Effector CD4-positive, alpha-beta T cell (primary cell): ENCODE data around the gene CRY1.
"Not testable (repeated sequence)": the region's sequence is repeated elsewhere in the genome, so short reads cannot be mapped to it uniquely, and the experiment has no call there.

Experiments used
- DNase-seq: peaks from one replicate; pipeline ENCODE4 v3.0.0-alpha.2; 2020

The CRY1 gene

DNA sequence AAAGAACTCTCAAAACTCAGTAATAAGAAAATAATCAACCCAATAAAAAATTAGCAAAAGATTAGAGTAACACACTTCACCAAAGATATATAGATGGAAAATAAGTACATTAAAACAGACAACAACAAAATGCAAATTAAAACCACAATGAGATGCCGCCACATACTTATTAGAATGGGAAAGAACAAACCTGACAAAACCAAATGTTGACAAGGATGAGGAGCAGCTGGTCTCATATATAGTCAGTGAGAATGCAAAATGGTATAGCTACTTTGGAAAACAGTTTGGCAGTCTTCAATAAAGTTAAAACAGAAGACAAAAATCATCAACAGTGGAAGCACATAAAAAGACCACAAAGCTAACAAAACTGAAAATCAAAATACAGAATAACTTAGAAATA lies 29.1 kb downstream of the CRY1 start:
- DNase-seq = no peak

DNA sequence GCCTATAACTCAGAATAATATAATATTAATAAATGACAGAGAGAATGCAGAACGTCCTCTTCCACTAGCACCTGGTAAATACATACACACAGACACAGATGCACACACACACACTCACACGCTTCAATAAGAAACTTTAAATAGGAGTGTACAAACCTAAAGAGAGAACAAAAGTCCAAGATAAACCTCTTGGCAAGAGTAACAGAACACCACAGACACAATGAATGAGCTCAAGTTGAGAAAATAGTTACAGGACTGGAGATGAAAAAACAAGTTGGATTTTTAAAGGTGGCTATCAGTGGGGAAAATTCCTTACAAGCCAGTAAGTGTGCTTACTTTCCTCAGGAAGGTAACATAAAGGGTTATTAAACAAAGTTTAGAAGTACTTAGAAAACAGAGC lies 35.2 kb downstream of the CRY1 start:
- DNase-seq = no peak

DNA sequence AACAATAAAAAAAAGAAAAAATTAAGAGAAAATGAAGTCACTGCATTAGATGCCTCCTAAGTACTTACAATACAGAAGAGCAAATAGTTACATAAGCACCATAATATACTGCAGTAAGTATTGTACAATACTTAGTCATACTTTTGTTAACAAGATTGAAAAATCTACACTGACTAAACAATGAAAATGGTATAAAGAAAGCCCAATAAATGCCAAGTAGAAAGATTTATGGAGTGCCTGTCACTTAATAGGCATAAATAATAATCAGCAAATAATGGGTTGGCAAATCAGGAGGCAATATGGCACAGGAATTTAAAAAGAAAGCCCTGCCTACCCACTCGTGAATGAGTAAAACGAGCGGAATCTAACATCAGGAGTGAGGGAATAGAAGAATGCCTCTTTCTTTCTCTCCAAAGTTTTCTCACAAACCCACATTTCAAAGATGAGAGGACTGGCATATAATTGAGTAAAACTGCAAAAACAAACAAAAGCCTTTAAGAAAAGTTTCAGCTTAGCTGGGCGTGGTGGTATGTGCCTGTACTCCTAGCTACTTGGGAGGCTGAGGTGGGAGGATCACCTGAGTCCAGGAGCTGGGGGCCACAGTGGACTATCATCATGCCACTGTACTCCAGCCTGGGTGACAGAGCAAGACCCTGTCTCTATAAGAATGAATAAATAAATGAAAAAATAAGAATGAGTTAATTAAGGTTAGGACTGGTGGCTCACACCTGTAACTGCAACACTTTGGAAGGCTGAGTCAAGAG lies 36.1 kb downstream of the CRY1 start:
- DNase-seq = no peak

DNA sequence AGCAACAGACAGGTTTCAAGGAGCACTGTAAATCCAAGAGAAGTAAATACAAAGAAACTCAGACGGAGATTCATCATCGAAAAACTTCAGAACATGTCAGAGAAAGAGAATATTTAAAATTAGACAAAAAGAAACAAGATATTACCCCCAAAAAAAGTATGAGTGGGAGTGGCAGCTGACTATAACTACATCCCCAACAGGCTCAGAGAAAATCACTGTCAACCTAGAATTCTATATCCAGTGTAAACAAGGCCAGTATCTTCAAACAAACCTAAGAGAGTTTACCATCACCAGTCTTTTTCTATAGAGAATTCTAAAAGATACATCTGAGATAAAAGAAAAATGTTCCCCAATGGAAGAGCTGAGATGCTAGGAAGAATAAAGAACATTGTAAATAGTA lies 39.6 kb downstream of the CRY1 start:
- no peak for DNase-seq

GRCh38 chr12:107045186-107045585 lies 48.2 kb downstream of the CRY1 start:
- no peak for DNase-seq

DNA sequence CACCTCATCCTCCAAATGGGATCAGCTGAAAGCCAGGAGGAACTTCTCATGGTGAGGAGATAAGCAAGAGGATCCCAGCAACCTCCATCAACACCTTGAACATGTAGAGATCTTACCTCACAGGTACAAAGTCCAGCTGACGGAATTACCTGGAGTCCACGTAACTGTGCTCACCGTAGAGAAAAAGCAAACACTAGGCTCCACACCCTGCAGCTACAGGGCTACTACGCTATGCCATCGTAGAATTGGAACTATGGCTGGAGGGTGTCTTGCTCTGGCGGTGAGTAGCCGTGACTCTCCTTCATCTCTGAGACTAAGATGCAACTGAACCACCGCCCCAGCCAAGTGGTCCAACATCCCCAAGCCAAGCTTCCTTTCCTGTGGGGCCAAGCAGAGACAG lies 50.5 kb downstream of the CRY1 start:
- DNase-seq = no peak

DNA sequence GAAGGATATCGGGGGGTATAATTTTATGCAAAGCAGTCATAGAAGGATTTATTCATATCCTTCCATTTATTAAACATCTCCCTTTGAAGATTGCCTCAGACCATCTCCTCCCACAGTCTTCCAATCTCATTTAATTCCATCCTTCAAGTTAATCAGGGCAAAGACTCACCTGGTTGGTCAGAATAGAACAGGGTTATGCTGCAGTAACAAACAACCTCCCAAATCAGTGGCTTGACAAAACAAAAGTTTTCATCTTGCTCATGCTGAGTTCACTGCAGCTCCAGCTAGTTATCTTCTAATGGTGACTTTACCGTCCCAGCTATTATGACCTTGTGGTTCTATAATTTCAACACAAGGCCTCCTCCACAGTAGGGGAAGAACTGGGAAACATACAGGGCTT lies 57.6 kb downstream of the CRY1 start:
- DNase-seq = no peak

DNA sequence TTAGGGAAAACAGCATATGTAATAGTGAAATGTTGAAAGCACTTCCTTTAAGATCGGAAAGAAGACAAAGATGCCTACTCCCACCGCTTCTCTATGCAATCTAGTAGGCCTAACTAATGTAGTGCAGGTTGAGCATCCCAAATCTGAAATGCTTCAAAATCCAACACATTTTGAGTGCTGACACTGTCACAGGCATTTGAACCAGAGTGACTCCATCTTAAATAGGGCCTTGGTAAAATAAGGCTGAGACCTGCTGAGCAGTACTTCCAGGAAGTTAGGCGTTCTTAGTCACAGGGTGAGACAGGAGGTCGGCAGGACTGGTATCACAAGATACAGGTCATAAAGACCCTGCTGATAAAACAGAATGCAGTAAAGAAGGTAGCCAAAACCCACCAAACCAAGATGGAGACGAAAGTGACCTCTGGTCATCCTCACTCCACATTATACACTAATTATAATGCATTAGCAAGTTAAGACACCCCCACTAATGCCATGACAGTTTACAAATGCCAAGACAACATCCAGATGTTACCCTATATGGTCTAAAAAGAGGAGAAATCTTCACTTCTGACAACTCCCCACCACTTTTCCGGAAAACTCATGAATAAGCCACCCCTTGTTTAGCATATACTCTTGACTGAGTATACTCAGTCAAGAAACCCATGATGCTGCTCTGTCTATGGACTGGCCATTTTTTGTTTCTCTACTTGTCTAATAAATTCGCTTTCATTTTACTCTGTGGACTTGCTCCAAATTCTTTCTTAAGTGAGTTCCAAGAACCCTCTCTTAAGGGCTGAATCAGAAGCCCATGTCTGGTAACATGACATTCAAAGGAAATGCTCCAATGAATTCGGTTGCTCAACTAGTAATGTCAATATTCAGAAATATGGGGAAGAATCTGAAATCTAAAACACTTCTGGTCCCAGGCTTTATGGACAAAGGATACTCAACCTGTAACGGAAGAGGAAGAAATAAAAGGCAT lies 59.3 kb downstream of the CRY1 start:
- DNase-seq = no peak

DNA sequence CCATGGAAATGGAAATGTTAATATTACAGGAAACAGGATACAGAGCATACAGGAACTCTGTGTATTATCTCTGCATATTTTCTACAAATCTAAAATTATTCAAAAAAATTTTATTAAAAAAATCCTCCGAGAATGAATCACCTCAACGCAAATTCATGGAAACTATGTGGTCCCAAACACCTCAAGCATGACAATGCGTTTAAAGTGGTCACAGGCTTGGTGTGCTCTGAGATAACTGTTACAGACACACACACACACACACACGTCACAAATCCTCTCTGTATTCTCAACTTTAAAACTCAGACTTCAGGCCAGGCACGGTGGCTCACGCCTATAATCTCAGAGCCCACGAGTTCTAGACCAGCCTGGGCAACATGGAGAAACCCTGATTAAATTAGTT lies 61.1 kb downstream of the CRY1 start:
- DNase-seq = no peak

- no peak for DNase-seq
Observed at GRCh38 chr12:107031061-107031460, 62.3 kb downstream of the CRY1 start.

DNA sequence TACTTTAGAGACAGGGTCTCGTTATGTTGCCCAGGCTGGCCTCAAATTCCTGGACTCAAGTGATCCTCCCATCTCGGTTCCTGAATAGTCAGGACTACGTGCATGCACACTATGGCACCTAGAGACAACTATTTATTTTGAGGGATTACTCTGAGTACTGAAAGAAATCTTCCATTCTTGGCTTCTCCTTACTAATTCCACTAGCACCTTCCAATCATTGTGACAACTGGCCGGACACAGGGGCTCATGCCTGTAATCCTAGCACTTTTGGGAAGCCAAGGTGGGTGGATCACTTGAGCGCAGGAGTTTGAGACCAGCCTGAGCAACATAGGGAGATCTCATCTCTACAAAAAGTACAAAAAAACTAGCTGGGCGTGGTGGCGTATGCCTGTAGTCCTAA lies 64.3 kb downstream of the CRY1 start:
- DNase-seq = no peak

DNA sequence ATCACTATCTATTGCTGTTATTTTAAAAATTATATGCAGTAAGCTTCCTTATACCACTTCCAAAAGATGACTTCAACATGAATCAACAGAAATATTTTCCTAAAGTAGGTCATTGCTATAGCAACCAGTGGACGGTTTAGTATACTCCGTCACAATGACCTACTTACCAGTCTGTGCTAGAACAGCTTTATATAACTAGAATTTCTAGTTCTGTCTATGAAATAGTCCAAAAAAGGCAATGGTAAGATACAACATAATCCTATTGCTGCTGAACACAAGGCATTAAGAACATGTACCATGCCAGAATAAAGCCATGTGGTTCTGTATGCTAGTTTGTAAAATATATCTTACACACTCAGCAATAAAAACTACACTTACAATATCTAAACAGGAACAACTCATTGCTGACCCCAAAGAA lies 65.7 kb downstream of the CRY1 start:
- no peak for DNase-seq

GRCh38 chr12:107026806-107027635 lies 66.3 kb downstream of the CRY1 start:
- DNase-seq = no peak

DNA sequence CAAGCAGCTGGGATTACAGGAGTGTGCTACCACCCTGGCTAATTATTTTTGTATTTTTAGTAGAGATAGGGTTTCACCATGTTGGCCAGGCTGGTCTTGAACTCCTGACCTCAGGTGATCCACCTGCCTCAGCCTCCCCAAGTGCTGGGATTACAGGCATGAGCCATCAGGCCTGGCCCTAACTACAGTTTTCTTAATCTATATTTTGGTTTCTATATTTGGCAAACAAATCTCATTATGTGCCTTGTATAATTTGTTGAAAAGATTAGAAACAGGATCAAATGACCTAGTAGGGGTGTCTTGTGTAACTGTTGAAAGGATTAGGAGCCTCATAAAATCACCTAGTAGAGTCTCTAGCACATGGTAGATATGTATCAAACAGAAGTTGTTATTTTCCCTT lies 67.0 kb downstream of the CRY1 start:
- DNase-seq = not testable (repeated sequence)

GRCh38 chr12:107025671-107026070 lies 67.7 kb downstream of the CRY1 start:
- no peak for DNase-seq

DNA sequence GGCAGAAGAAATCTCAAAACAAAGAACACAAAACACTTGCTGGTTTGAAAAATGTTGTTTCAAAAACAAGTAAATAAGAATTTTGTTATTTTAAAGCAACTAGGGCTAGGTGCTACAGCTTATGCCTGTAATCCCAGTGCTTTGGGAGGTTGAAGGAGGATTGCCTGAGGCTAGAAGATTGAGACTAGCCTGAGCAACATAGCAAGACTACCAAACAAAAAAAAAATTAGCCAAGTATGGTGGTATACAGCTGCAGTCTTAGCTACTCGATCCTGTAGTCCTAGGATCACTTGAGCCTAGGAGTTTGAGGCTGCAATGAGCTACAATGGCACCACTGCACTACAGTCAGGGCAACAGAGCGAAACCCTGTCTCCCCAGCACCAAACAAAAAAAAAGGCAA lies 73.8 kb downstream of the CRY1 start:
- no peak for DNase-seq

DNA sequence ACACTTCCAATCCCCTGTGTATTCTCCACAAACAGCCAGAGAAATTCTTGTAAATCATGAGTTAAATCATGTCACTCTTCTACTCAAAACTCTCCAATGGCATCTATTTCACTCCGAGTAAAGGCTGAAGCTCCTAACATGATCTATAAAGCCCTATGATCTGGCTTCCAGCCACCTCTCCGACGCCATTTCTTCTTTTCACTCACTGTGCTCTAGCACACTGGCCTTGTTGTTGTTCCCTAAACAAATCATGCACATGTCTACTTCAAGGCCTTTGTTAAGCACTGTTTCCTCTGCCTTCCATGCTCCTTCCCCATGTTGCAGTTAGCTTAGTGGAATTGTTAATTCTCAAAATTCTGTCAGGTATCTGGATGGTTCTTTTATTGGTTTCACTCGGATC lies 76.3 kb downstream of the CRY1 start:
- DNase-seq = no peak

DNA sequence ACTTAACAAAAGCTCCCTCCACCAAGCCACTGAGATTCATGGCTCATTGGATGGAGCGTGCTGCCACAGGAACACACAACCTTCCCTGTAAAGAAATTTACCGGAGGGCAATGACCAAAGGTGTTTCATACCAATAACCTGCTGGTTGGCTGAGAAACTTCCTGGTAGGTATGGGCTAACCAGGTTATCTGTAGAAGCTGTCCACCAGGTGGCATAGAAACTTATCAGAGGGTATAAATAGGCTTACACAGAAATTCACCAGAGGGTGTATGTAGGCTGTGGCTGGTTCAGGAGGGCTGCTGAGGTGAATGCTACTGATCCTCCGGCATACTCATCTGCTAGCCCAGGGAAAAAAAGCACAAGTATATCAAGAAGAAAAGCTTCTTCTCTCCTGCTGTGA lies 79.3 kb downstream of the CRY1 start:
- DNase-seq = no peak

DNA sequence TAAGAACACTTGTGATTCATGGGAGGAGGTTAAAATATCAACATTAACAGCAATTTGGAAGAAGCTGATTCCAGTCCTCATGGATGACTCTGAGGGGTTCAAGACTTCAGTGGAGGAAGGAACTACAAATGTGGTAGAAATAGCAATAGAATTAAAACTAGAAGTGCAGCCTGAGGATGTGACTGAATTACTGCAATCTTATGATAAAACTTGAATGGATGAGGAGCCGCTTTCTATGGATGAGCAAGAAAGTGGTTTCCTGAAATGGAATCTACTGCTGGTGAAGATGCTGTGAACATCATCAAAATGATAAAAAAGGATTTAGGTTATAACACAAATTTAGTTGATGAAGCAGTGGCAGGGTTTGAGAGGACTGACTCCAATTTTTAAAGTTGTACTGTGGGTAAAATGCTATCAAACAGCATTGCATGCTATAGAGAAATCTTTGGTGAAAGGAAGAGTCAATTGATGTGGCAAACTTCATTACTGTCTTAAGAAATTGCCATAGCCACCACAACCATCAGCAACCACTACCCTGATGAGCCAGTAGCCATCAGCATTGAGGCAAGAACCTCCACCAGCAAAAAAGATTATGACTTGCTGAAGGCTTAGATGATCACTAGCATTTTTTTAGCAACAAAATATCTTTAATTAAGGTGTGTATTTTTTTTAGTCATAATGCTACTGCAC lies 80.5 kb downstream of the CRY1 start:
- no peak for DNase-seq

GRCh38 chr12:107011519-107011918 lies 81.8 kb downstream of the CRY1 start:
- DNase-seq = no peak

DNA sequence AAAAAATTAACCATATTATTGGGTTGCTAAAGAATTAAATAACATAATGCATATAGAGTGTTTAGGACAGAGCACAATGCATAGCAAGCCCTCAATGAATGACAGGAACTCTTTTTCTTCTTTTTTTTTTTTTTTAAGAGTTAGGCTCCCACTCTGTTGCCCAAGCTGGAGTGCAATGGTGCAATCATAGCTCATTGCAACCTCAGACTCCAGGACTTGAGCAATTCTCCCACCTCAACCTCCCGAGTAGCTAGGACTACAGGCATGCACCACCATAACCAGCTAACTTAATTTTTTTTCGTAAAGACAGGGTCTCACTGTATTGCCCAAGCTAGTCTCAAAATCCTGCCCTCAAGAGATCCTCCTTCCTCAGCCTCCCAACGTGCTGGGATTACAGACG lies 85.9 kb downstream of the CRY1 start:
- no peak for DNase-seq

DNA sequence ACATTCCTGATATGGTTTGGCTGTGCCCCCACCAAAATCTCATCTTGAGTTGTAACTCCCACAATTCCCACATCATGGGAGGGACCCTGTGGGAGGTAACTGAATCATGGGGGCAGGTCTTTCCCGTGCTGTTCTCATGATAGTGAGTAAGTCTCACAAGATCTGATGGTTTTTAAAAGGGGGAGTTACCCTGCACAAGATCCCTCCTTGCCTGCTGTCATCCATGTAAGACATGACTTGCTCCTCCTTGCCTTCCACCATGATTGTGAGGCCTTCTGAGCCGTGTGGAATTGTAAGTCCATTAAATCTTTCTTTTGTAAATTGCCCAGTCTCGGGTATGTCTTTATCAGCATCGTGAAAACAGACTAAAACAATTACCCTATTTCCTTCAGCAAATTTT lies 90.7 kb downstream of the CRY1 start:
- DNase-seq = not testable (repeated sequence)

DNA sequence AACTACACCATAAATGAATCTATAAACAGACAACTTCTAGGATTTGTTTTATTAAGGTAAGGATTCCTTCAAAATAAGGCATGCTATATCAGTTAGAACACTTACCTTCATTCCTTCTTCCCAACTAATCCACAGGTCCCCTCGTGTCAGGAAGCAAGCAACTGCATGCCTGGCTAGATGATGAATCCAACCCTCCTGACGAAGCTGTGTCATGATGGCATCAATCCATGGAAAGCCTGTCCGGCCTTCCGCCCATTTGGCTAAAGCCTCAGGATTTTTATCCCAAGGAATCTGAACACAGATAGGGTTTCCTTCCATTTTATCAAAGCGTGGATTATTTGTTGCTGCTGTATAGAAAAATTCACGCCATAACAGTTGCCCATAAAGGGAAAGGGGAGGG lies 93.9 kb downstream of the CRY1 start:
- DNase-seq = no peak
